CD4-positive, CD25-positive, alpha-beta regulatory T cell (primary cell): ENCODE measurements around the gene APOBEC3B. TPM values are rescaled to one million over a fixed set of nuclear protein-coding genes. Genes with fewer than 3 reads are reported as not detected.
A peak's percentile ranks its signal among the peaks of the same experiment; 100 is the strongest.

Source experiments
- ATAC-seq, 2 donors: fragments of 150-1000 bp; cut with Tn5 transposase; one replicate each; pipeline ENCODE4 v1.10.0; 2021; ENCODE audit warnings: low read depth in 2 of 2, moderate number of reproducible peaks in 2 of 2, moderate library complexity in 1 of 2
- DNase-seq, 3 donors: peaks; one replicate each; pipeline versions ENCODE4 v3.0.0 to v3.0.0-alpha.2; 2012 to 2022; ENCODE audit warnings: mixed read lengths in 1 of 3
- H3K27ac ChIP-seq: one replicate; pipeline ENCODE4 v1.7.0; 2013; ENCODE audit warnings: mild to moderate bottlenecking, low read length; ENCODE audit not compliant: insufficient read depth, poor library complexity, severe bottlenecking
- H3K27me3 ChIP-seq: one replicate; pipeline ENCODE4 v1.7.0; 2013; ENCODE audit warnings: low read length; ENCODE audit not compliant: control insufficient read depth, insufficient read depth
- H3K36me3 ChIP-seq: one replicate; pipeline ENCODE4 v1.7.0; 2013; ENCODE audit warnings: mild to moderate bottlenecking, low read length, moderate library complexity; ENCODE audit not compliant: control insufficient read depth, insufficient read depth
- H3K4me1 ChIP-seq: 2 replicates; pipeline ENCODE4 v1.7.0; 2013; ENCODE audit warnings: mild to moderate bottlenecking, low read length; ENCODE audit not compliant: insufficient read depth, control insufficient read depth, poor library complexity, severe bottlenecking
- H3K4me3 ChIP-seq: one replicate; pipeline ENCODE4 v1.7.0; 2013; ENCODE audit warnings: low read depth, mild to moderate bottlenecking, low read length, moderate library complexity
- H3K9me3 ChIP-seq, 2 experiments: 1 replicate in 1 of 2; 2 replicates in 1 of 2; pipeline ENCODE4 v1.7.0; 2013; ENCODE audit warnings: low read length in 2 of 2, mild to moderate bottlenecking in 1 of 2, moderate library complexity in 1 of 2; ENCODE audit not compliant: control insufficient read depth in 2 of 2
- H3K27ac Mint-ChIP-seq, 3 donors: one replicate each; pipeline ENCODE4 v1.8.0; 2020 to 2022; ENCODE audit warnings: mild to moderate bottlenecking in 3 of 3, mixed read lengths in 3 of 3, moderate library complexity in 2 of 3
- H3K27me3 Mint-ChIP-seq: one replicate; pipeline ENCODE4 v1.8.0; 2022; ENCODE audit warnings: mild to moderate bottlenecking, mixed read lengths
- H3K36me3 Mint-ChIP-seq: one replicate; pipeline ENCODE4 v1.8.0; 2020; ENCODE audit warnings: mixed read lengths
- H3K4me1 Mint-ChIP-seq, 4 donors: one replicate each; pipeline ENCODE4 v1.8.0; 2020 to 2022; ENCODE audit warnings: mixed read lengths in 4 of 4, mild to moderate bottlenecking in 1 of 4
- H3K4me3 Mint-ChIP-seq, 4 donors: one replicate each; pipeline ENCODE4 v1.8.0; 2020 to 2022; ENCODE audit warnings: mild to moderate bottlenecking in 4 of 4, mixed read lengths in 4 of 4, moderate library complexity in 3 of 4
- H3K9me3 Mint-ChIP-seq, 7 donors: one replicate each; pipeline ENCODE4 v1.8.0; 2020 to 2022; ENCODE audit warnings: mixed read lengths in 7 of 7, mild to moderate bottlenecking in 3 of 7, moderate library complexity in 2 of 7
- polyA plus RNA-seq, 4 donors: library from polyadenylated mRNA; unstranded; fragments of 300-500 nt; fragmentation: Illumina TruSeq; gene quantifications; one replicate each; pipeline ENCODE4 v1.2.3, GENCODE V29; 2021
- total RNA-seq: library from RNA; stranded (reverse); gene quantifications from one replicate; pipeline ENCODE4 v1.2.3, GENCODE V29; 2022

Gene APOBEC3B
- total and polyA plus RNA-seq, 5 donors from 2014 or later: 0.17 to 2.1 (median 1.4) TPM

DNA sequence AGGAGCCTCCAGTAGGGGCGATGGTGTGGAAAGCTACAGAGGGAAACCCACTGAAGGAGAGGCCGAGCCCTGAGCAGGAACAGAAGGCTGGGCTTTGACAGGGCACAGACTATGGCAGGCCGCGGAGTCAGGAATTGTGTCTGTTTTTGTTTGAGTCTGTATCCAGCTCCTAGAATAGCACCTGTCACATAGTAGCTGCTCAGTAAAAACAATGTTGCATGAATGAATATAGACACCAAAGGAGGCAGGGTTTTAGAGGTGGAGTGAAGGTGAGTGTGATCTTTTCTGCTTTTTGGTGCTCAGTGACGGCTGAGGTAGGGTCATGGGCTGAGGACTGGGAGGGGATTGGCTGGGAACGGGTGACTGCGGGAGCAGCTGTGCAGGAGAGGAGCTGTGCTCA, 43.2 kb upstream of the APOBEC3B start:
- Histone ChIP-seq H3K4me1 (peaks cover 9% of the 10 kb centered on the region), H3K27ac (no peak overlapping the region), H3K27me3 (peaks cover 2% of the 10 kb centered on the region), H3K9me3 (no peaks in the 10 kb centered on the region), H3K36me3 (no peaks in the 10 kb centered on the region), H3K4me3 (no peak overlapping the region)
- Mint-ChIP-seq H3K27ac (peak overlapping the region in 1 of 3 donors; percentile 11), H3K4me3 (no peak overlapping the region), H3K27me3 (peaks cover 21% of the 10 kb centered on the region), H3K4me1 (peaks cover 9 to 22% (median 13%) of the 10 kb centered on the region in 4 donors), H3K9me3 (peaks cover 0 to 1% (median 0%) of the 10 kb centered on the region in 7 donors), H3K36me3 (peaks cover 4% of the 10 kb centered on the region)
- no peak for DNase-seq
- ATAC-seq: no peak

DNA sequence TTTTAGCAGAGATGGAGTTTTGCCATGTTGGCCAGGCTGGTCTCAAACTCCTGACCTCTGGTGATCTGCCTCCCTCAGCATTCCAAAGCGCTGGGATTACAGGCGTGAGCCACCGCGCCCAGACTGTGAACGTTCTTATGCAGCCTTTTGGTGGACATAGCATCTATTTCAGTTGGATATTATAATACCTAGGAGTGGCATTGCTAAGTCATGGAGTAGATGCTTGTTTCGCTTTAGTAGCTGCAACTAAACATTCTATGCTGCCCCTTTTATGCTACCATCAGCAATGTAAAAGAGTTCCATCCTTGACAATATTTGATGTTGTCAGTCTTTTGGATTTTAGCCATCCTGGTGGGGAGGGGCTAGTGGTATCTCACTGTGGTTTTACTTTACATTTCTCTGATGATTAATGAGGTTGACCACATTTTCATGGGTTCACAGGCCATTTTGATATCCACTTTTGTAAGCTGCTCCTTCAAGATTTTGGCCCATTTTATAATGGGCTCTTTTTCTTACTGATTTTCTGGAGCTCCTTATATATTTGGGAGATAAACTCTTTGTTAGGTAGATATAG, 41.2 kb upstream of the APOBEC3B start:
- peaks cover 0 to 1% (median 0%) of the 10 kb centered on the region in 7 donors for H3K9me3 Mint-ChIP-seq

DNA sequence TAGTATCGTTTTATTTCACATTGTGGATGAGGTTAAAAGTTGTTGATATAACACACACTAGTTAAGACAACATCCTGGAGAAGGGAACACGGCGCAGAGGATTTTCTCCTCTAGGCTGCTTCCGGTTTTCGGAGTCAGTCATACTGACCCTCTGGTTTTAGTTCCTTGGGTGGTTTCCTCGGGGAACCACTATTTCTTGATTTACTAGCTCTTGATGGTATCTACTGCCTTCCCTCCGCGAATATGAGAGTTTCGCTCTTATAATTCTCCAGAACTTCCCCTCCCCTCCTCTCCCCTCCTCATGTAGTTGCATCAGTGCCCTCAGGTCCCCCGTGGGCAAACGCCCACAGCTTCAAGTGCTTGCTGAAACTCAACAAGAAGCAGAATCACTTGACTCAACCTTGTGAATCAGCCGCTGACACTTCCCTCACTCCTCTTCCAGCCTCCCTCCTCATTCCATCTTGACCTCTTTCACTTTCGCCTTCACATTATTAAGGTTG, 40.6 kb upstream of the APOBEC3B start:
- H3K27ac ChIP-seq: no peak overlapping the region
- no peaks in the 10 kb centered on the region for H3K9me3 ChIP-seq
- peaks cover 9 to 22% (median 13%) of the 10 kb centered on the region in 4 donors for H3K4me1 Mint-ChIP-seq
- peak; percentile 29 to 53 for ATAC-seq
- peaks cover 0 to 1% (median 0%) of the 10 kb centered on the region in 7 donors for H3K9me3 Mint-ChIP-seq
- H3K36me3 ChIP-seq: no peaks in the 10 kb centered on the region
- H3K4me3 Mint-ChIP-seq: peak overlapping the region; percentile 58 to 87 (median 73)
- peak overlapping the region; percentile 67 for H3K4me3 ChIP-seq
- peak in 1 of 3 donors; percentile 48 for DNase-seq
- H3K4me1 ChIP-seq: peaks cover 9% of the 10 kb centered on the region
- H3K27me3 ChIP-seq: peaks cover 7% of the 10 kb centered on the region
- H3K36me3 Mint-ChIP-seq: peaks cover 4% of the 10 kb centered on the region
- H3K27me3 Mint-ChIP-seq: peaks cover 29% of the 10 kb centered on the region
- peak overlapping the region in 2 of 3 donors; percentile 13 to 62 for H3K27ac Mint-ChIP-seq

More for the DNA sequence above, 41.2 kb upstream of the APOBEC3B start:
- H3K4me3 Mint-ChIP-seq: peak overlapping the region in 2 of 4 donors; percentile 0 to 83
- H3K36me3 ChIP-seq: no peaks in the 10 kb centered on the region
- peaks cover 9% of the 10 kb centered on the region for H3K4me1 ChIP-seq
- peaks cover 9 to 22% (median 13%) of the 10 kb centered on the region in 4 donors for H3K4me1 Mint-ChIP-seq
- no peak overlapping the region for H3K27ac ChIP-seq
- H3K27me3 ChIP-seq: peaks cover 7% of the 10 kb centered on the region
- peak overlapping the region; percentile 67 for H3K4me3 ChIP-seq
- ATAC-seq: no peak
- peaks cover 4% of the 10 kb centered on the region for H3K36me3 Mint-ChIP-seq
- H3K9me3 ChIP-seq: no peaks in the 10 kb centered on the region
- peak overlapping the region in 1 of 3 donors; percentile 13 for H3K27ac Mint-ChIP-seq
- no peak for DNase-seq
- peaks cover 29% of the 10 kb centered on the region for H3K27me3 Mint-ChIP-seq

DNA sequence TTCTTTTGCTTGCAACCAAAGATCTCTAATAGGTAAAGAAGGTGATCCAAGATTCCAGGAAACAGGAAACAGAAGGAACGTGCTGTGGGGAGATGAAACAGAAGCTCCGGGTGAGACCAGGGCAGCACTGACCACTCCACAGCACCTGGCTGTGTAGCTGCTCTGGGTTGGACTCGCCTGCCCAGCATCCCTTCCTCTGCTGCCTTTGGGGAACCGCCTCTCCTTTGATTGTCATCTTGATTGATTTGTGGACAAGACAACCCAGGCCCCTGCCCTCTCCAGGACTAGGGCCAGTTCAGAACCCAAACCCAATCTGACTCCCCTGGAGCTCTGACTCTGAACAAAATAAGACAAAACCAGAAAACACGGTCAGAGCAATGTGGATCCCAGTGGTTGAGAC, 39.4 kb upstream of the APOBEC3B start:
- no peak overlapping the region for H3K4me3 ChIP-seq
- no peaks in the 10 kb centered on the region for H3K9me3 Mint-ChIP-seq
- H3K36me3 ChIP-seq: no peaks in the 10 kb centered on the region
- no peak for DNase-seq
- H3K9me3 ChIP-seq: no peaks in the 10 kb centered on the region
- no peak overlapping the region for H3K27ac Mint-ChIP-seq
- no peak for ATAC-seq
- peaks cover 34% of the 10 kb centered on the region for H3K27me3 Mint-ChIP-seq
- no peak overlapping the region for H3K27ac ChIP-seq
- peaks cover 7% of the 10 kb centered on the region for H3K27me3 ChIP-seq
- H3K4me1 Mint-ChIP-seq: peaks cover 9 to 22% (median 13%) of the 10 kb centered on the region in 4 donors
- H3K36me3 Mint-ChIP-seq: peaks cover 4% of the 10 kb centered on the region
- H3K4me3 Mint-ChIP-seq: no peak overlapping the region
- peaks cover 9% of the 10 kb centered on the region for H3K4me1 ChIP-seq

DNA sequence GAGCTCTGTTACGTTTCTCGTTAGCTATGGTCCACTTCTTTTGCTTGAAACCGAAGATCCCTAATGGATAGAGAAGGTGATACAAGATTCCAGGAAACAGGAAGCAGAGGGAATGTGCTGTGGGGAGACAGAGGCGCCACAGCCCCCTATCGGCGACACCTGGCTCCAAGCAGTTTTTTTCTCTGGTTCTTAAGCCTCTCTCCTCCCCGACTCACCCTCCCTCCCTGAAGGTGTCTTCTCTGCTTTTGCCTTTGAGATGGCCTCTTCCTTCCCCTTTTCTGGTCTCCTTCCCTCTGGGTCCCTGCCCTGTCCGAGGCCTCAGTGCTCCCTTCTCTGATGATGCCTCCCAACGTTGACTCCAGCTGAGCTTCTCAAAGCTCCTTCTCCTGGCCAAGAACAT, 38.9 kb upstream of the APOBEC3B start:
- peaks cover 7% of the 10 kb centered on the region for H3K27me3 ChIP-seq
- H3K27ac Mint-ChIP-seq: peak overlapping the region in 1 of 3 donors; percentile 45
- no peak for ATAC-seq

DNA sequence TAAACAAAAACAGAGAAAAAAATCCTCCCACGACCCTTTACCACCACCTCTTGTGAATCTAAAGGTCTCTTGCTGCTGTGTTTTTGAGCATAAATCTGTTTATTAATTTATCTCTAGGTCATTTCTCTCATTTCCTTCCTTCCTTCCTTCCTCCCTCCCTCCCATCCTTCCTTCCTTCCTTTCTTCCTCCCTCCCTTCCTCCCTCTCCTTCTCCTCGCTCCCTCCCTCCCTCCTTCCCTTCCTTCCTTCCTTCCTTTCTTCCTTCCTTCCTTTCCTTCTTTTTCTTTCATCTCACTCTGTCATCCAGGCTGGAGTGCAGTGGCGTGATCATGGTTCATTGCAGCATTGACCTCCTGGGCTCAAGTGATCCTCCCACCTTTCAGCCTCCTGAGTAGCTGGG, 38.3 kb upstream of the APOBEC3B start:
- Histone ChIP-seq H3K4me1 (peaks cover 9% of the 10 kb centered on the region), H3K4me3 (no peak overlapping the region), H3K27me3 (peaks cover 7% of the 10 kb centered on the region), H3K27ac (no peak overlapping the region), H3K9me3 (no peaks in the 10 kb centered on the region), H3K36me3 (no peaks in the 10 kb centered on the region)
- DNase-seq: no peak
- Mint-ChIP-seq H3K27me3 (peaks cover 34% of the 10 kb centered on the region), H3K4me3 (peak overlapping the region in 1 of 4 donors; percentile 34), H3K9me3 (no peaks in the 10 kb centered on the region), H3K36me3 (peaks cover 4% of the 10 kb centered on the region), H3K4me1 (peaks cover 9 to 22% (median 13%) of the 10 kb centered on the region in 4 donors), H3K27ac (peak overlapping the region in 1 of 3 donors; percentile 54)
- no peak for ATAC-seq

More for the DNA sequence above, 38.9 kb upstream of the APOBEC3B start:
- DNase-seq: no peak
- Histone ChIP-seq H3K9me3 (no peaks in the 10 kb centered on the region), H3K4me1 (peaks cover 9% of the 10 kb centered on the region), H3K4me3 (no peak overlapping the region), H3K36me3 (no peaks in the 10 kb centered on the region), H3K27ac (no peak overlapping the region)
- H3K9me3 Mint-ChIP-seq: no peaks in the 10 kb centered on the region
- H3K4me3 Mint-ChIP-seq: no peak overlapping the region
- peaks cover 4% of the 10 kb centered on the region for H3K36me3 Mint-ChIP-seq
- H3K27me3 Mint-ChIP-seq: peaks cover 34% of the 10 kb centered on the region
- peaks cover 9 to 22% (median 13%) of the 10 kb centered on the region in 4 donors for H3K4me1 Mint-ChIP-seq

DNA sequence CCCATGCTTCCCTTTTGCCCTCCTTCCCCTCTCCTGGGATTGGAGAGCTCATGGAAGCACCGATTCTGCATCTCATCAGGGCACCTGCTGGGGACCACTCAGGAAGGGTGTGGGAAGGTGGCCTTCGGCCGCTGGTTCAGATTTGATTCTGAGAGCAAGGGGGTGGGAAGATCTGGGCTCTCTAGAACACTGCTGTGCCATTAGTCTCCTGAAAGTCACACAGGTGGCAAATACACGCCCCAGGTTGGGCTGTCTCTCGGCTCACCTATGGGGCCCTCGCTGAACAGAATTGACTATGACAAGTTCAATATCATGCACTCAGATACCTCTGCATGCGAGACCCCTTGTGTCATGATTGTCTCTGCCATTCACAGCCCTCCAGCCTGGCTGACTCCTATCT, 37.5 kb upstream of the APOBEC3B start:
- H3K4me3 ChIP-seq: no peak overlapping the region
- H3K9me3 ChIP-seq: no peaks in the 10 kb centered on the region
- peaks cover 9 to 22% (median 13%) of the 10 kb centered on the region in 4 donors for H3K4me1 Mint-ChIP-seq
- H3K36me3 ChIP-seq: no peaks in the 10 kb centered on the region
- H3K9me3 Mint-ChIP-seq: no peaks in the 10 kb centered on the region
- DNase-seq: no peak
- peaks cover 7% of the 10 kb centered on the region for H3K27me3 ChIP-seq
- H3K4me3 Mint-ChIP-seq: no peak overlapping the region
- no peak for ATAC-seq
- peaks cover 4% of the 10 kb centered on the region for H3K36me3 Mint-ChIP-seq
- H3K27ac ChIP-seq: no peak overlapping the region
- H3K4me1 ChIP-seq: peaks cover 9% of the 10 kb centered on the region
- no peak overlapping the region for H3K27ac Mint-ChIP-seq
- peaks cover 34% of the 10 kb centered on the region for H3K27me3 Mint-ChIP-seq
